ENCODE measurements around the gene FTO.

GRCh38 chr16:53713403-53714204 is 9.6 kb downstream of the FTO start:
- no peak for TF ChIP-seq CTCF (conservative IDR thresholded peaks at IDR 0.05 in 1 of 2, IDR thresholded peaks at IDR 0.05 in 1 of 2; ENCODE audit: extremely low read depth in 1 of 2, insufficient read depth in 1 of 2, low read depth in 1 of 2, low read length in 2 of 2)
- TF ChIP-seq EZH2 (IDR thresholded peaks at IDR 0.05; ENCODE audit: borderline replicate concordance, low read length): no peak

Data from mammary epithelial cell (primary cell).